Myocyte (in vitro differentiated cells): Measurements from ENCODE around the gene PFKFB2. TPM values are rescaled to one million over a fixed set of nuclear protein-coding genes. Genes with fewer than 3 reads are reported as not detected.
A peak's percentile ranks its signal among the peaks of the same experiment; 100 is the strongest.

ENCODE experiments used
- DNase-seq: peaks from one replicate; pipeline ENCODE4 v3.0.0-alpha.2; 2012; ENCODE audit warnings: low read depth
- total RNA-seq: library from RNA; depleted of rRNA; stranded (reverse); fragments of >200 nt; gene quantifications from 2 replicates; pipeline ENCODE4 v1.2.3, GENCODE V29; 2014

PFKFB2 gene
- total RNA-seq, 1 donor from 2014 or later = 6.0 TPM

GRCh38 chr1:207064561-207064960 is 11.5 kb downstream of the PFKFB2 start:
- no peak for DNase-seq

DNA sequence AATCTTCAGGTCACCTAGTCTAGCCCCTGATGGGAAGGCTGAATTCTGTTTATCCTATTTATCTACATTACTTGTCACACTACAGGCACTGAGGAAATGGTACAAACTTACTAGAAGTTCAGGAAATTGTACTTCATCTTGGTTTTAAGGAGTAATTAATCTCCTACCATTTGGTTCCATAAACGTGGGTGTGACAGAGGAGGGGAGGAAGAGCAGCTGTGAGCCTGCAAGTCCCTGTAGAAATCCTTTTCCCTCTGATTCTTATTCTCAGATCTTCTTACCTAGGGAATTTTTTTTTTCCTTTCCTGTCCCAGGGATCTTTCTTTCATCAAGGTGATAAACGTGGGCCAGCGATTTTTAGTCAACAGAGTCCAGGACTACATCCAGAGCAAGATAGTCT is 14.1 kb downstream of the PFKFB2 start:
- no peak for DNase-seq

- DNase-seq = no peak
Measured at GRCh38 chr1:207067665-207068064, 14.6 kb downstream of the PFKFB2 start.

- no peak for DNase-seq
Measured at GRCh38 chr1:207069061-207069460, 16.0 kb downstream of the PFKFB2 start.

DNA sequence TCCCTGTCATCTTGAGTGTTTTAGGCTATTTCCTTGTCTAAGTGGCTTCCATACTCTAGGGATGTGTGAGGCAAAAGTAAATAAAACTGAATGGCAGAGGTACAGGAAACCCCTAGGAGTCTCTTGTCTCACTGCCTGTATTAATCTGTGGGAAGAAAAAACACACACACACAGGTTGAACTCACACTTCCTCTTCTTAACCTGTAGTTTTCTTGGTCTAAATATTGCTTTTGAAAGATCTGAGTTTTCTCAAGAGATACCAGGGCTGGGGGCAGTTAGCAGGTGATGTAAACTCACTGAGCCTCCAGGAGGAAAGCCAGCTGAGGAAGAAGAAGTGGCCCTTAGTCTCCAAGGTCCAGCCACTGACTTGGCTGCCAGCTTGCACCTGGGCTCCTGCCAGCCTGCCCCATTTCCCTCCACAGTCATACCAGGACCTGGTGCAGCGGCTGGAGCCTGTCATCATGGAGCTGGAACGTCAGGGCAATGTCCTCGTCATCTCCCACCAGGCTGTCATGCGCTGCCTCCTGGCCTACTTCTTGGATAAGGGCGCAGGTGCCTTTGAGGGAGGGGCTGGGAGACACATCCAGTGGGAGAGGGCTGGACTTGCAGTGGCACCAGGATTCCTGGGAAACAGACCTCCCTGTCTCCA is 16.9 kb downstream of the PFKFB2 start:
- no peak for DNase-seq

- no peak for DNase-seq
Measured at GRCh38 chr1:207070811-207071210, 17.7 kb downstream of the PFKFB2 start.

- DNase-seq = no peak
Measured at GRCh38 chr1:207071426-207071825, 18.4 kb downstream of the PFKFB2 start.

- no peak for DNase-seq
Measured at GRCh38 chr1:207072233-207072632, 19.2 kb downstream of the PFKFB2 start.

- DNase-seq = no peak
Measured at GRCh38 chr1:207073906-207074820, 21.1 kb downstream of the PFKFB2 start.

DNA sequence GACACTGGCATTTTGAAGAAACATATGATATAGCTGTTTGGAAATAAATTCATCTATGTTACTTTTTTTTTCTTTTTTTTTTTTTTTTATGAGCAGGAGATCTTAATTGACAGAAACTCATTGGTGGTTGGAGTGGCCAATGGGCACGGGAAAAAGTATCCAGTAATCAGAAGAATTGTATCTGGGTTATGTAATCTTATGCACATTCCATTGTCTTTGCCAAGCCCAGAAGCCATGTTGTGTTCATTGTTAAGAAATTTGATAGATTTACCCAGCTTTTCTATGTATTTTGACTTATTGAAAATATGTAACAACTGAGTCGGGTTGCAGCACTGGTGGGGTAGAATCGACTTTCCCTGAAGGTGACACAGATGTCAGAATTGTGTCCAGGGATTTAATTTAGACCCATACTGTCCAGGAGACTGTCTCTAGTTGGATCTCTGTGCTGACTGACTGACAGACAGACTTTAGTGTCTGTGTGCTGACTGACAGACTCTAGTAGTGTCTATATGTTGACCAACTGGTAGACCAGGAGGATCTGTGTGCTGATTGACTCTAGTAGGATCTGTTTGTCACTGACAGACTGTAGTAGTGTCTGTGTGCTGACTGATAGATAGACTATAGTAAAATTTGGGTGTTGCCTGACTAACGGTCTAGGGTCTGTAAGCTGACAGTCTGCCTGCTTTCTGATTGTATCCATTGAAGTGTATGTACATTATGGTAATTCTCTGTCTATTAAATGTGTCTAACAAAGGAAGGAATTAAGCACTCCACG is 23.3 kb downstream of the PFKFB2 start:
- no peak for DNase-seq

DNA sequence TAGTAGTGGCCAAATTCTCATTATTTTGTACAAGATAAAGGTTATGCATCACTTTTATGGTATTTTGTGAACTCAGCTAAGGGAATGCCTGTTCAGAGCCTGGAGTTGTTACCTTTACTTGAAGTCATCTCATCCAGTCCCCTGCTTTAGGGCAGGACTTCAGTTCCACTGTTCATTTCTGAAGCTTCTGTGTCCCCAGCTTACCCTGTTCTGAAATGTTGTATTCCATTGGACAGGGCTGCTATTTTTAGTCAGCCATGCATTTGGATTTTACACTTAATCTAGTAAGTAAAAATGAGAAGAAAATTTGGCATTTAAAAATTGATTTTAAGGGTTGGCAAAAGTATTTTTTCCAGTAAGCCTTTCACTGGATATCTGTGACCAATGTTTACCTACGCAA is 23.9 kb downstream of the PFKFB2 start:
- no peak for DNase-seq

DNA sequence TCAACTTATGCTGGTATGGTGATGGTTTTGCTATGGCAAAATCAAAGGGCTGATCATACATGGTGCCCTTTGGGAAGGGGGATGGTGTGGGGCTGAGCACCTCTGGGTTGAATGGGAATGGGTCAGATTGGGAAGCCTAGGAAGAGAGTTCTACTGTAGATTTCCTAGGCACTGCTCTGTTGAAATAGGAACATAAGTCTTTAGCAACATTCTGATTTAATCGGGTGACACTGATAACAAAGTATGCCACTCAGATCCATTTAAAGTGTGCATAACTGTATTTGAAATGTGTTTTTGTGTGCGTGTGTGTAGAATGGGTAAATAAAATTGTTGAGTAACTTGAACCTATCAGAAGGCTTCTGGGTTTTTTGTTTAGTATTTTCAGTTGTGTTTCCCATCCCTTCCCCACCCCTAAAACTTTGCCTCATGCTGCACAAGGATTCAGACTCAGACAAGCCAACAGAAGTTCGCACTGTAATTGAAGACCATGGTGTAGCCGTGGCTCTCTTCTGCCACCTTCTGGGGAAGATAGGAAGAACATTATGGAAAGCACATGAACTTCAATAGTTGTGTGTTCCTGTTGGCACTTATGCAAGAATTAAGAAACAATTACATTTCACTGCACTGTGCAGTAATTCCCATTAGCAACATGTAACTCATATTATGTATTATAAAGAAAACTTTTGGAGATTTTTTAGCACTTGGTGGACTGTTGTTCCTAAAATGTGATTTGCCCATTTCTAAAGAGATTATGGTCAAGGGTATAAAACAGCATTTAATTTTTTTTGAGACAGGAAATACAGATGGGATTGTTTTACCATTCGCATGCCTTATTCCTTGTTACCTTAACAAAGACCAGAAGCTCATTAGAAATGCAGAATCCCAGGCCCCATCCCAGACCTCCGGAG is 24.6 kb downstream of the PFKFB2 start:
- peak; percentile 87 for DNase-seq

DNA sequence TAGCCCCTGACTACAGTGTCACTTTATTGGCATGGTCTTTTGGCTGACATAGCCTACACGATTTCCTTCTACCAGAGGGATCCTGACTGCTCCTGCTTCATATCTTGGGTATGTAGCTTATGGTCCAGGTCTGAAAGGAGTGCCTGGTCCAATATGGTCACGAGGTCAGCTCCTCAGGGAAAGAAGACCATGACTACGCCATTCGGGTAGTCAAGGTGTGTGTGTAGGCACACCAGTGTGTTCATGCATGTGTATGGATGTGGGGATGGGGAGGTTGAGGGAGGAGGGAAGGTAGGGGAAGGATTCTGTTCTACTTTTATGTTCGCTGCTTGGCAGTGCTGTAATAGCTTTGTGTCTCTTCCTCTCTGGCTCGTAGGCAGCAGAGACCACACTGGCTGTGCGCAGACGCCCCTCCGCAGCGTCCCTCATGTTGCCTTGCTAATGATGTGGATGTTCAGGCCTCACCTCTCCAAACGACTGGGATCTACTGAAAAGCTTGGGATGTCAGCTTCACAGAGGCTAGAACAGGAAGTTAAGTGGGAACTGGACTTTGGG is 25.6 kb downstream of the PFKFB2 start:
- no peak for DNase-seq

- DNase-seq = peak; percentile 88
Measured at GRCh38 chr1:207079706-207080241, 26.7 kb downstream of the PFKFB2 start.

DNA sequence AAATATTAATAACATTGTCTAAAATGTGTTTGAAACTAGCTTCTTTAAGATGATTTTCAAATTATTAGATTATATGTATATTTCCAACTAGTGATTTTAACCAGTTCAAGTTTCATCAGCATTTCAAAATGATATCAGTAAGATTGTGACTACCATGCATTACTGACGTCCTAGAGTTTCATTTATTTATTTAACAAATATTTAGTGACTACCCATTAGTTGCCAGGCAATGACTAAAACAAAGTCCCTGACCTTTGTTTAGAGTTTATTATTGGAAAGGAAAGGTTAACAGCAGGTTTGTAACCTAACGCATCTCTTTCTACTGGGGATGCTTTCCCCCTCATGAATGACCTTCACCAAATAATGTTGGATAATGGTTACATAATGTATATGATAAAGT is 28.0 kb downstream of the PFKFB2 start:
- no peak for DNase-seq

DNA sequence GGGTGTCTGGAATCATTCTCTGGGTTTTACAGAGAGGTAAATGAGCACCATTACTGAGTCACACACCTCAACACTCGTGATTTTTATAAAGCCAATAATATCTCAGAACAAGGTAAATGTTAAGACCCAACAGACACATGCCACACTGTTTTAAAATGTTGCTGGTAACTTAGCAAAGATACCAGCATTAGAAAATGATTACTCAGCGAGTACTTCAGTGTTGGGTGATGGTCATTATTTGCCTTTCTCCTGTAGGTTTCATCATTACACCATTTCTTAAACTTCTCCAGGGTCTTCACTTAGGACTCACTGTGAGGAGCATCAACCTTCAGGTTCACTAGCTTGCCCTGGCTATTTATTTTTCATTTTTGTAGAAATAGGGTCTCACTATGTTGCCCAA is 28.7 kb downstream of the PFKFB2 start:
- no peak for DNase-seq

DNA sequence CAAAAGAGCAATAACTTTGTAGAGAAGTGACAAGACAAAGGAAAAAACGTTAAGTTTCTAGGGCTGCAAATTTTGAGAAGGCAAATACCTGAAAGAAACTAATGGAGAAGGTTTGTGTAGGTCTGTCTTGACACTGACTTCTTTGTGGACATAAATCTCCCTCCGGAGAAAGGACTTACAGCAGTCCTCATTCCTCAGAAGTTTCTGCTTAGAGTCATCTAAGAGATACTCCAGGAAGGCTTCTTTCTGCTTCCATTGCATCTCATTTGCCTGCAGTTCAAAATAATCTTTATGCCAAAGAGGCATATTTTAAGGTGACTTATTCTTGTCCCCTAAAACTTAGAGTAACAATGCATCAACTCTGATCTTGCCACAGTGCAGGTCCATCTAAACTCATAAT is 31.2 kb downstream of the PFKFB2 start:
- DNase-seq = no peak

GRCh38 chr1:207084701-207085180 is 31.7 kb downstream of the PFKFB2 start:
- DNase-seq = peak; percentile 88

DNA sequence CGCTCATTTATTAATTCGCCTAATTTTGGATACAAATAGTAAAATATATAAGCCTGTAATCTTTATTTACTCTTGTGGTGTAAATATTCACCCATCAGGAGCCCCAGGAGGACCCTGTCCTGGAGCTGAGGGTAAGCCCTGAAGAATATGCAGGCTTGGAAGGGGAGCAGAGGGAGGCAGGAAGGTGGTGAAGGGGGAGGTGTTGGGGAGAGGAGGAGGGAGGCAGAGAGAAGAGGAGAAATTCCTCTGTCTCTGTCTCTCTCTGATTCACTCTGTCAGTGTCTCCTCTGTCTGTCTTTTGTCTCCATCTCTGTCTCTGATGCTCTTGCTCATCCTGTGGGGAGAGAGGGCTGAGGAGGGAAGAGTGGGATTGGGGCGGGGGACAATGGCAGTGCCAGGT is 32.8 kb downstream of the PFKFB2 start:
- DNase-seq = no peak

DNA sequence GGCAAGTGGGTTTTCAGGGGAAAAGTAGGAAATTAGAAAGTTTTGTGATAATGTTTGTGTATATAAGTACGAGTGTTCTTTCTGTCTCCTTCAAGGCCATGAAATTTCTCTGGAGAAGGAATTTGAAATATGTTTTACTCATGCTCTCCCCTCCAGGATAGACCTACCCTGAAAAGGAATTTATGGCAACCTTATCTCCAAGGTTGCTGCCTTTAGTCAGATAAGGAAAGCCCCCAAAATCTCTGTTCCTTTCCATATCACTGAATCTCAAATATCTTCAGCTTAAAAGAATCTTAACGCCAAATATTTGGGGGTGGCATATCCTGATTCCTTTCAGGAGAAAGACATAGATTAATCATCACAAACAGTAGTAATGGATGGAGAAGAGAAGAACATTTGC is 35.1 kb downstream of the PFKFB2 start:
- DNase-seq = no peak
